NOMO-1 treated with dmso at 0.1 percent for 144 hours (cell line): ENCODE results near the gene LMBRD2.
"Not testable (repeated sequence)": the region's sequence is repeated elsewhere in the genome, so short reads cannot be mapped to it uniquely, and the experiment has no call there.

Source experiments
- DNase-seq: peaks from one replicate; lab custom pipeline; 2025; ENCODE audit not compliant: unreplicated experiment; lab: John Stamatoyannopoulos, UW

Gene LMBRD2

GRCh38 chr5:36151434-36152323 is at the start of gene LMBRD2, which contains the start of gene SKP2:
LMBRD2 (minus strand) TSS chr5:36151887; CDS start chr5:36143349, 8,538 bp downstream.
SKP2 (plus strand) TSS chr5:36152111; CDS start chr5:36152263, 152 bp downstream.
- DNase-seq: peak; percentile 100

- DNase-seq: no peak
Measured at GRCh38 chr5:36200513-36200912, 48.8 kb upstream of the LMBRD2 start.

- no peak for DNase-seq
Measured at GRCh38 chr5:36199620-36200019, 47.9 kb upstream of the LMBRD2 start.

- not testable (repeated sequence) for DNase-seq
Measured at GRCh38 chr5:36198783-36199182, 47.1 kb upstream of the LMBRD2 start.

- DNase-seq: no peak
Measured at GRCh38 chr5:36198281-36198680, 46.6 kb upstream of the LMBRD2 start.

- no peak for DNase-seq
Measured at GRCh38 chr5:36193746-36194145, 42.1 kb upstream of the LMBRD2 start.

- not testable (repeated sequence) for DNase-seq
Measured at GRCh38 chr5:36184408-36184807, 32.7 kb upstream of the LMBRD2 start.

- no peak for DNase-seq
Measured at GRCh38 chr5:36181774-36182173, 30.1 kb upstream of the LMBRD2 start.

- DNase-seq: no peak
Measured at GRCh38 chr5:36180556-36181350, 29.1 kb upstream of the LMBRD2 start.

- DNase-seq: no peak
Measured at GRCh38 chr5:36179950-36180349, 28.3 kb upstream of the LMBRD2 start.

GRCh38 chr5:36178524-36178890 is 26.8 kb upstream of the LMBRD2 start:
- DNase-seq: no peak

GRCh38 chr5:36177715-36178523 is 26.2 kb upstream of the LMBRD2 start:
- no peak for DNase-seq

GRCh38 chr5:36177154-36177553 is 25.5 kb upstream of the LMBRD2 start:
- DNase-seq: no peak

- DNase-seq: no peak
Measured at GRCh38 chr5:36175043-36175442, 23.4 kb upstream of the LMBRD2 start.

GRCh38 chr5:36174119-36174518 is 22.4 kb upstream of the LMBRD2 start:
- no peak for DNase-seq

GRCh38 chr5:36173426-36173825 is 21.7 kb upstream of the LMBRD2 start:
- no peak for DNase-seq

GRCh38 chr5:36172599-36172998 is 20.9 kb upstream of the LMBRD2 start:
- DNase-seq: no peak

GRCh38 chr5:36170832-36171424 is 19.2 kb upstream of the LMBRD2 start:
- no peak for DNase-seq

GRCh38 chr5:36168737-36169136 is 17.1 kb upstream of the LMBRD2 start:
- no peak for DNase-seq

GRCh38 chr5:36164461-36164860 is 12.8 kb upstream of the LMBRD2 start:
- no peak for DNase-seq
